ENCODE data around the gene SLC1A7.

DNA sequence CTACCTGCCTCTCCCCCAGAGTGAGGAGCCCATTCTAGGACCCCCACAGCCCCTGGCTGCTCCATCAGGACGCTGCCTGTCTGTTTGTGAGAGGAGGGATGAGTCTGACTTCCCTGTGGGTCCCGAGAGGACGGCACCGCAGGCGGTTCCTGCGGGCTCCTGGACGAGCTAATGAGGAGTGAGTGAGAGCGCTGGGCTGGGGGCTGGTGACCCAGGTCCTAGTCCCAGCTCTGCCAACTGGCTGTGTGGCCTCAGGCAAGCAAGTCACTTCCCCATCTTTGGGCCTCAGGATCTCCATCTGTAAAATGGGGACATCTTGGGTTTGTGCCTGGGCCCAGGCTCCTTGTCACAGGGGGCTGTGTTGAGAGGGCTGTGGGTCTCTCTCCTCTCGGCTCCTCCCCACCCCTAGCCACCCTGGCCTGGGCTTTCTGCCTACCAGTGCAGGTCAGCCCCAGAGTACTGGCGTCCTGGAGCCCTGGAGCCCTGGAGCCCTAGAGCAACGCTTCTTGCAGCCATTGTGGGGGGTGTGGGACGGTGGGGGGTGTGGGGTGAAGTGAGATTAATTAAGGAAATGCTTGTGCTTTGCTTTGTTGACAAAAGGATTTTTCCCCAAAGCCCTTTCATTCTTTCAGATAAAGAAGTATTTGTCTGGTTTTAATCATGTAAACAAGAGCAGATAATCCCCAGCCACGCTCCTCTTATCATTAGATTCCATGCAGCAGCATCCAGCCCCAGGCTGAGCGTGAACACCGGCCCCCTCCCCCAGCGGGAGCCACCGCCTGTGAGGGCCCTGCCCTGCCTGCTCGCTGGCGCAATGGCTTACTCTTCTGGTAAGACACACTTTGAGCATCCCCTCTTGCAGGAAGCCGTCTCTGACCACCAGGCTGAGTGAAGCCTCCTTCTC is 26.8 kb downstream of the SLC1A7 start:
- TF ChIP-seq POLR2AphosphoS5 (IDR thresholded peaks at IDR 0.05), result no peak
- TF ChIP-seq, protein P1, sequence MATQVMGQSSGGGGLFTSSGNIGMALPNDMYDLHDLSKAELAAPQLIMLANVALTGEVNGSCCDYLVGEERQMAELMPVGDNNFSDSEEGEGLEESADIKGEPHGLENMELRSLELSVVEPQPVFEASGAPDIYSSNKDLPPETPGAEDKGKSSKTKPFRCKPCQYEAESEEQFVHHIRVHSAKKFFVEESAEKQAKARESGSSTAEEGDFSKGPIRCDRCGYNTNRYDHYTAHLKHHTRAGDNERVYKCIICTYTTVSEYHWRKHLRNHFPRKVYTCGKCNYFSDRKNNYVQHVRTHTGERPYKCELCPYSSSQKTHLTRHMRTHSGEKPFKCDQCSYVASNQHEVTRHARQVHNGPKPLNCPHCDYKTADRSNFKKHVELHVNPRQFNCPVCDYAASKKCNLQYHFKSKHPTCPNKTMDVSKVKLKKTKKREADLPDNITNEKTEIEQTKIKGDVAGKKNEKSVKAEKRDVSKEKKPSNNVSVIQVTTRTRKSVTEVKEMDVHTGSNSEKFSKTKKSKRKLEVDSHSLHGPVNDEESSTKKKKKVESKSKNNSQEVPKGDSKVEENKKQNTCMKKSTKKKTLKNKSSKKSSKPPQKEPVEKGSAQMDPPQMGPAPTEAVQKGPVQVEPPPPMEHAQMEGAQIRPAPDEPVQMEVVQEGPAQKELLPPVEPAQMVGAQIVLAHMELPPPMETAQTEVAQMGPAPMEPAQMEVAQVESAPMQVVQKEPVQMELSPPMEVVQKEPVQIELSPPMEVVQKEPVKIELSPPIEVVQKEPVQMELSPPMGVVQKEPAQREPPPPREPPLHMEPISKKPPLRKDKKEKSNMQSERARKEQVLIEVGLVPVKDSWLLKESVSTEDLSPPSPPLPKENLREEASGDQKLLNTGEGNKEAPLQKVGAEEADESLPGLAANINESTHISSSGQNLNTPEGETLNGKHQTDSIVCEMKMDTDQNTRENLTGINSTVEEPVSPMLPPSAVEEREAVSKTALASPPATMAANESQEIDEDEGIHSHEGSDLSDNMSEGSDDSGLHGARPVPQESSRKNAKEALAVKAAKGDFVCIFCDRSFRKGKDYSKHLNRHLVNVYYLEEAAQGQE (IDR thresholded peaks at IDR 0.05; ENCODE audit: borderline replicate concordance), result no peak
- no peak for TF ChIP-seq SMC3 (conservative IDR thresholded peaks at IDR 0.05; ENCODE audit: poor library complexity)
- TF ChIP-seq, protein P2, sequence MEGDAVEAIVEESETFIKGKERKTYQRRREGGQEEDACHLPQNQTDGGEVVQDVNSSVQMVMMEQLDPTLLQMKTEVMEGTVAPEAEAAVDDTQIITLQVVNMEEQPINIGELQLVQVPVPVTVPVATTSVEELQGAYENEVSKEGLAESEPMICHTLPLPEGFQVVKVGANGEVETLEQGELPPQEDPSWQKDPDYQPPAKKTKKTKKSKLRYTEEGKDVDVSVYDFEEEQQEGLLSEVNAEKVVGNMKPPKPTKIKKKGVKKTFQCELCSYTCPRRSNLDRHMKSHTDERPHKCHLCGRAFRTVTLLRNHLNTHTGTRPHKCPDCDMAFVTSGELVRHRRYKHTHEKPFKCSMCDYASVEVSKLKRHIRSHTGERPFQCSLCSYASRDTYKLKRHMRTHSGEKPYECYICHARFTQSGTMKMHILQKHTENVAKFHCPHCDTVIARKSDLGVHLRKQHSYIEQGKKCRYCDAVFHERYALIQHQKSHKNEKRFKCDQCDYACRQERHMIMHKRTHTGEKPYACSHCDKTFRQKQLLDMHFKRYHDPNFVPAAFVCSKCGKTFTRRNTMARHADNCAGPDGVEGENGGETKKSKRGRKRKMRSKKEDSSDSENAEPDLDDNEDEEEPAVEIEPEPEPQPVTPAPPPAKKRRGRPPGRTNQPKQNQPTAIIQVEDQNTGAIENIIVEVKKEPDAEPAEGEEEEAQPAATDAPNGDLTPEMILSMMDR (IDR thresholded peaks at IDR 0.05; ENCODE audit: poor library complexity, severe bottlenecking), result no peak
- no peak for TF ChIP-seq EP300 (conservative IDR thresholded peaks at IDR 0.05; ENCODE audit: poor library complexity, severe bottlenecking)
